Tibial nerve (tissue), 4 donors: Measurements from ENCODE around the gene BOLA3. TPM values are rescaled to one million over a fixed set of nuclear protein-coding genes. Genes with fewer than 3 reads are reported as not detected.

Source experiments
- DNase-seq, 2 donors: peaks; one replicate each; pipeline ENCODE4 v3.0.0-alpha.2; 2019; ENCODE audit warnings: low spot score in 2 of 2
- H3K27ac ChIP-seq, 4 donors: fragments of 200-600 bp; sonication (generic) in 3 of 4; one replicate each; pipeline ENCODE4 v1.5.1; 2017 to 2019; ENCODE audit warnings: mild to moderate bottlenecking in 1 of 4
- H3K27me3 ChIP-seq, 2 donors: fragments of 200-600 bp; sonication (generic) in 1 of 2; one replicate each; pipeline versions ENCODE4 v1.5.1 to v1.6.0; 2017 to 2019
- H3K36me3 ChIP-seq, 3 donors: fragments of 200-600 bp; sonication (generic); one replicate each; pipeline ENCODE4 v1.5.1; 2018 to 2019
- H3K4me1 ChIP-seq, 4 donors: fragments of 200-600 bp; sonication (generic) in 3 of 4; one replicate each; pipeline ENCODE4 v1.5.1; 2017 to 2019
- H3K4me3 ChIP-seq, 4 donors: fragments of 200-600 bp; sonication (generic) in 3 of 4; one replicate each; pipeline ENCODE4 v1.5.1; 2017 to 2019; ENCODE audit warnings: mild to moderate bottlenecking in 1 of 4, moderate library complexity in 1 of 4
- H3K9me3 ChIP-seq, 4 donors: fragments of 200-600 bp; sonication (generic) in 3 of 4; one replicate each; pipeline ENCODE4 v1.5.1; 2017 to 2019
- EP300 ChIP-seq, 2 donors: sonication (generic); formaldehyde crosslinking; IDR thresholded peaks; one replicate each; pipeline ENCODE4 v1.6.1; 2017; ENCODE audit warnings: antibody characterized with exemption in 2 of 2, mild to moderate bottlenecking in 1 of 2
- POLR2A ChIP-seq, 2 donors: fragments of 450-650 bp; IDR thresholded peaks; one replicate each; pipeline ENCODE4 v1.6.1; 2017; ENCODE audit warnings: antibody characterized with exemption in 2 of 2, mild to moderate bottlenecking in 2 of 2, moderate library complexity in 2 of 2
- WGBS, 2 donors: methylation state at CpG; one replicate each; pipeline ENCODE4 v1.1.5; 2018; 5-methylcytosine and 5-hydroxymethylcytosine counted together
- total RNA-seq, 4 donors: library from RNA; depleted of rRNA; stranded (reverse); fragments of >200 nt; gene quantifications; one replicate each; pipeline ENCODE4 v1.1.0, GENCODE V29; 2016
- TF ChIP-seq, protein P1 (sequence below), 5 experiments: fragments of 200-600 bp in 3 of 5; fragments of 450-650 bp in 2 of 5; sonication (generic) in 3 of 5; IDR thresholded peaks; one replicate each; pipeline ENCODE4 v1.5.1; 2016 to 2019; ENCODE audit warnings: antibody characterized with exemption in 5 of 5, mild to moderate bottlenecking in 3 of 5, moderate library complexity in 2 of 5

Gene BOLA3
- total RNA-seq, 4 donors from 2014 or later, result 23.2 to 39.5 (median 25.8) TPM

DNA sequence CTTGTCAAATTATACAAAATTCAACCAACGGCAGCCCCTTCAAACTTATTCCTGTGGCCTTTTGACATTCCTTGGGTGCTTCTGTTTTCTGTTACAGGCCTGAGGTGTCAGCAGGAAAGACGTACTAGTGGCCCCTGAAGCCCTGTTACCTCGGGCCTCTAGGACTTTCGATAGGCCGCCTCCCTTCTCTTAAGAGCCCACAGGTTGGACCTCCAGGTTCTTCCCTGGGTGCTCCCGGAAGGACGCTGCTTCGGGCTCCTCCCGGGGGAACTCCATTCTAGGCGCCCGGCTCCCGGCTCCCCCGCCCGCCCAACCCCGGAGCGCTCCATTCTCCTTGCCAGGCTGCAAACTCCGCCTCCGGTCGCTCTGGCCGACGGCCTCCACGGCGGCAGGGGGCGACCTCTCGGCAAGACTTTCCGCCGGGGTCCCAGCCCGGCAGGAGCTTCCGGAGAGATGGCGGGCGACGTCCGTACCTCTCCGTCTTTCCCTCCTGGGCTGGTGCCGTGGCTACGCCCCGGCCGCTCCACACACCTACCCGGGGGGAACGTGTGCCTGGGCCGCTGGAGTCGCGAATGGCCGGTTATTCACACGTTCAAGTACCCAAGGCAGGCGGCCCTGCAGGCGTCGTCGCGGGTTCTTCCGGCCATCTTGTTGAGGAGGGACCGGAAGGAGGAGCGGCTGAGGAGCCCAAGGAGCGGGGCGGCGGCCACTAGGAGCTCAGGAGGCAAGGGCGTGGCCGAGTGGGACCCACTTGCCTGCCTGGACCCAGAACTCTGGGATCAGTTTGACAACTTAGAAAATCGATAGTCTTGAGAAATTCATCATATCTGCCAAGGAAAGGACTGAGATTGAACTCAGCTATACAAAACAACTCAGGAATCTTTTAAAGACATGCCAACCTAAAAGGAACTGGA is 27.5 kb downstream of the BOLA3 start:
- Histone ChIP-seq H3K36me3 (peaks cover 0 to 8% (median 0%) of the 10 kb centered on the region in 3 donors), H3K9me3 (peaks cover 0 to 6% (median 0%) of the 10 kb centered on the region in 4 donors), H3K4me3 (peak overlapping the region; percentile 41 to 82 (median 68)), H3K4me1 (peaks cover 0 to 16% (median 2%) of the 10 kb centered on the region in 4 donors), H3K27ac (peak overlapping the region; percentile 60 to 91 (median 80)), H3K27me3 (no peaks in the 10 kb centered on the region)
- WGBS, 2 donors, result 6 to 13% methylated on average over 37 to 41 of the region's 59 CpGs
- DNase-seq, result peak; percentile 52 to 53
- TF ChIP-seq EP300 (IDR thresholded peaks at IDR 0.05) (peak; percentile 39 to 83), POLR2A (IDR thresholded peaks at IDR 0.05) (no peak)
- TF ChIP-seq, protein P1, sequence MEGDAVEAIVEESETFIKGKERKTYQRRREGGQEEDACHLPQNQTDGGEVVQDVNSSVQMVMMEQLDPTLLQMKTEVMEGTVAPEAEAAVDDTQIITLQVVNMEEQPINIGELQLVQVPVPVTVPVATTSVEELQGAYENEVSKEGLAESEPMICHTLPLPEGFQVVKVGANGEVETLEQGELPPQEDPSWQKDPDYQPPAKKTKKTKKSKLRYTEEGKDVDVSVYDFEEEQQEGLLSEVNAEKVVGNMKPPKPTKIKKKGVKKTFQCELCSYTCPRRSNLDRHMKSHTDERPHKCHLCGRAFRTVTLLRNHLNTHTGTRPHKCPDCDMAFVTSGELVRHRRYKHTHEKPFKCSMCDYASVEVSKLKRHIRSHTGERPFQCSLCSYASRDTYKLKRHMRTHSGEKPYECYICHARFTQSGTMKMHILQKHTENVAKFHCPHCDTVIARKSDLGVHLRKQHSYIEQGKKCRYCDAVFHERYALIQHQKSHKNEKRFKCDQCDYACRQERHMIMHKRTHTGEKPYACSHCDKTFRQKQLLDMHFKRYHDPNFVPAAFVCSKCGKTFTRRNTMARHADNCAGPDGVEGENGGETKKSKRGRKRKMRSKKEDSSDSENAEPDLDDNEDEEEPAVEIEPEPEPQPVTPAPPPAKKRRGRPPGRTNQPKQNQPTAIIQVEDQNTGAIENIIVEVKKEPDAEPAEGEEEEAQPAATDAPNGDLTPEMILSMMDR (IDR thresholded peaks at IDR 0.05), result peak; percentile 56 to 87 (median 67)

DNA sequence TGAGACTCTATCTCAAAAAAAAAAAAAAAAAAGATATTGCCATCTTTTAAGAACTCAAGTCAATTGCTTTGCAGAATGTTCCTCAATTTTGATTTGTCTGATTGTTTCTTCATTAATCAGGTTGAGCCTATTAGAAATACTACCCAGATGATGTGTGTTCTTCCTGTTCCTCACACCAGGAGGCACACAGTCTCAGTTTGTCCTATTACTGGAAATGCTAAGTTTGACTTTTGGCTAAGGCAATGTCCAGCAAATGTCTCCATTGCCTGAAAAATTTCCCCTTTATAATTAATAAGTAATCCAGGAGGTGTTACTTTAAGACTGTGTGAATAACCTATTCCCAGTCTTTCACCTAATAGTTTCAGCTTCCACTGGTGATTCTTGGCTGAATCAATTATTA is 28.4 kb downstream of the BOLA3 start:
- no peak overlapping the region for H3K27ac ChIP-seq
- H3K9me3 ChIP-seq, result peaks cover 0 to 6% (median 0%) of the 10 kb centered on the region in 4 donors
- H3K36me3 ChIP-seq, result peaks cover 0 to 8% (median 0%) of the 10 kb centered on the region in 3 donors
- peaks cover 0 to 16% (median 2%) of the 10 kb centered on the region in 4 donors for H3K4me1 ChIP-seq
- no peak for DNase-seq
- H3K27me3 ChIP-seq, result no peaks in the 10 kb centered on the region
- H3K4me3 ChIP-seq, result peak overlapping the region in 1 of 4 donors; percentile 82
- TF ChIP-seq, protein P1 (IDR thresholded peaks at IDR 0.05), result no peak
- TF ChIP-seq POLR2A (IDR thresholded peaks at IDR 0.05) (no peak), EP300 (IDR thresholded peaks at IDR 0.05) (no peak)

DNA sequence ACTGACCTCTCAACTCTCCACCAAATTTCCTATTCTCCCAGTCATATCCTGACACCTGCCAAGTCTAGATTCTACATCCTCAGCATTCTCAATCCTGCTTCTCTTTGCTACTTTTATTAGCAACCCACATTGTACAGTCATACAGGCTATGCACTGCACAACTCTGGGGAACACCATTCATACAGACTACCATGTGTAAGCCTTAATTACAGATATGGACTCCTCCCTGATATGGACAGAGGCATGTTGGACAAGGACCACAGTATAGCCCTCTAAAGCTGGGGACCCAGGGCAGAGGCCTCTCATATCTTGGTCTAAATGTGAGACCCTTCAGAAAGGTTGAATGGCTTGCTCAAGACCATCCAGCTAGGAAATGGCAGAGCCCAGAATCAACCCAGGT is 36.3 kb downstream of the BOLA3 start:
- no peak for TF ChIP-seq POLR2A (IDR thresholded peaks at IDR 0.05)
- no peak for TF ChIP-seq EP300 (IDR thresholded peaks at IDR 0.05)
- TF ChIP-seq, protein P1 (IDR thresholded peaks at IDR 0.05), result no peak
- Histone ChIP-seq H3K27ac (no peak overlapping the region), H3K4me1 (no peaks in the 10 kb centered on the region), H3K27me3 (no peaks in the 10 kb centered on the region), H3K36me3 (no peaks in the 10 kb centered on the region), H3K4me3 (no peak overlapping the region), H3K9me3 (no peaks in the 10 kb centered on the region)
- no peak for DNase-seq

DNA sequence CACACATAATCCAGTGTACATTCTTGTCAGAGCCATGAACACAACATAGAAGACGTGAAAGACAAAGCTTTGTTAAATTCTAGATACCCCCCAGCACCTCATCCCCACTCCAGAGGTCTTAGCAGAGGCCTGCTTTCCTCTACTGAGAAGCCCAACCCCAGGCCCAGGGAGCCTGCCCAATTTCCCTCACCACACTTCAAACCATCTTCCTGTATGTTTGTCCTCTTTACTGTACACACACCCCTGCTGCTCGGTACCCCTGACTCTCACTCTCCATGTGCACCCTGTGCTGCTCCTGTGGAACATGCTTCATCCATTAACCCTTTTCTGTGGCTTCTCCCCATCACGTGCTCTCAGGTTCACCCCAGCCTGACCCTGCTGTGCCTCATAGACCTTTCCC is 37.2 kb downstream of the BOLA3 start:
- no peak for DNase-seq
- Histone ChIP-seq H3K4me3 (no peak overlapping the region), H3K4me1 (no peaks in the 10 kb centered on the region), H3K36me3 (no peaks in the 10 kb centered on the region), H3K9me3 (no peaks in the 10 kb centered on the region), H3K27ac (no peak overlapping the region), H3K27me3 (no peaks in the 10 kb centered on the region)
- 76 to 77% methylated on average over 3 of the region's 3 CpGs for WGBS, 2 donors
- TF ChIP-seq POLR2A (IDR thresholded peaks at IDR 0.05), result no peak
- no peak for TF ChIP-seq EP300 (IDR thresholded peaks at IDR 0.05)
- TF ChIP-seq, protein P1 (IDR thresholded peaks at IDR 0.05), result no peak

DNA sequence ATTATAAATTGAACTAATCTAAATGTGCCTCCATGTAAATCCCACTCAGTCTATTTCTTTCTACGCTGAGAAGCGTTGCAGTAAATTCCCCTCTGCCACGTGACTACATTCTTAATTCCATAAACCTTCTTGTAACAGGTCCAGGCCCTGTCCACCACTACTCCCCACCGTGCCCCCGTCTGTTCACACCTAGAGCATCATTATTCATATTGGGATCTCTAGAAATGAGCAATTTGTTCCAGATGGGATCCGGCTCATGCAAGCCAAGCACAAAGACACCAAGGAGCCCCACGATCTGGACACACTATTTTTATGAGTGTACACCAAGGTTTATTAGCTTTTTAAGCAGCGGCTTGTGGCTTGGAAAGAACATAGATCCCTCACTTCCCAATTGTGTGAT is 38.2 kb downstream of the BOLA3 start:
- TF ChIP-seq, protein P1 (IDR thresholded peaks at IDR 0.05), result no peak
- TF ChIP-seq EP300 (IDR thresholded peaks at IDR 0.05) (no peak), POLR2A (IDR thresholded peaks at IDR 0.05) (no peak)
- no peaks in the 10 kb centered on the region for H3K9me3 ChIP-seq
- WGBS, 2 donors, result 81 to 82% methylated on average over 8 of the region's 8 CpGs
- no peaks in the 10 kb centered on the region for H3K27me3 ChIP-seq
- no peak for DNase-seq
- H3K27ac ChIP-seq, result no peak overlapping the region
- peaks cover 0 to 6% (median 0%) of the 10 kb centered on the region in 3 donors for H3K36me3 ChIP-seq
- H3K4me3 ChIP-seq, result no peak overlapping the region
- H3K4me1 ChIP-seq, result no peaks in the 10 kb centered on the region
